Mucosa of rectum (tissue), 2 donors: ENCODE data around the gene THBS4.

Source experiments
- H3K27ac ChIP-seq, 2 donors: one replicate each; pipeline ENCODE4 v1.7.0; 2013; ENCODE audit warnings: inconsistent platforms in 2 of 2, low read depth in 2 of 2, low read length in 2 of 2
- H3K27me3 ChIP-seq, 2 donors: one replicate each; pipeline ENCODE4 v1.7.0; 2013; ENCODE audit warnings: low read length in 2 of 2; ENCODE audit not compliant: control insufficient read depth in 2 of 2, insufficient read depth in 2 of 2
- H3K36me3 ChIP-seq, 2 donors: one replicate each; pipeline ENCODE4 v1.7.0; 2013; ENCODE audit warnings: low read length in 2 of 2; ENCODE audit not compliant: control insufficient read depth in 2 of 2, insufficient read depth in 2 of 2
- H3K4me1 ChIP-seq, 2 donors: one replicate each; pipeline ENCODE4 v1.7.0; 2013; ENCODE audit warnings: low read length in 2 of 2, mild to moderate bottlenecking in 1 of 2; ENCODE audit not compliant: control insufficient read depth in 2 of 2, insufficient read depth in 2 of 2
- H3K4me3 ChIP-seq, 2 donors: one replicate each; pipeline ENCODE4 v1.7.0; 2013; ENCODE audit warnings: low read length in 2 of 2
- H3K9ac ChIP-seq, 2 donors: one replicate each; pipeline ENCODE4 v1.7.0; 2013; ENCODE audit warnings: low read length in 2 of 2, low read depth in 1 of 2, mild to moderate bottlenecking in 1 of 2
- H3K9me3 ChIP-seq, 2 donors: one replicate each; pipeline ENCODE4 v1.7.0; 2013; ENCODE audit warnings: low read length in 2 of 2; ENCODE audit not compliant: control insufficient read depth in 2 of 2
- donor health status: healthy.
- donor health status: Normal muscosa, but diverticular disease.

THBS4 gene

DNA sequence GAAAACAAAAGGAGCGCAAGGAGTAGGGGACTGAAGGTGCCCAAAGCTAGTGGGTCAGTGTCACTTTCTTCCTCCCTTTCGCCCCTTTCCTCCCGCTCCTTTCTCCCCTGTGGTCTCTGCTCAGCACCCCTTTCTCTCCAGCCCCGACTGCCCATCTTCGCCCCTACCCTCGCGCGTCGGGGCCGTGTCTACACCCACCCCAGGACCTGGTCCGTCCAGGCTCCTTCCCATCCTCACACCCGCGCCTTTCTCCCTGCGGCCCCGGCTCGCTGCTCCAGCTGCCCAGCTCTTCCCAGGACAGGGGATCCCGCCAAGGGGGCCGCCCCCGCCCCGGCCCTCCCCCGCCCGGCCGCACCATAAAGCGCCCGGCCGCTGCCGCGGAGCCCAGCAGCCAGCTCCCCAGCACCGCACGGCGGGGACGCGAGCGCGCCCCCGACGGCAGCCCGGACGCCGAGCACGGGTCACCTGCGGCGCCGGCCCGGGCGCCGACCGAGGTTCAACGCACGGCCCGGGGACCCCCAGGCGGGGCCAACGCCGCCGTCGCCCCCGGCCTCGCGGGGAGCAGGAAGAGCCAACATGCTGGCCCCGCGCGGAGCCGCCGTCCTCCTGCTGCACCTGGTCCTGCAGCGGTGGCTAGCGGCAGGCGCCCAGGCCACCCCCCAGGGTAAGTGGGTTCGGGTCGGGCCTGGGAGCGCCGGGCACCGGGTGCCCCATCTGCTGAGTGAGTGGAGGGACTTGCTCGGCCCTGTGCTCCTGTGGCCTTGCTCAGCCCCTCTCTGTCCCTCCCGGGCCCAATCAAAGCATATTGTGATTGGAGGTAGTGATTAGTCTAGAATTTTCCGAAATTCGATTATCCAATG is at the start of gene THBS4:
TSS of gene THBS4 (plus strand) at position 387 of the 860 bp plus-strand sequence. CDS start at position 577, 190 bp downstream.
- Histone ChIP-seq H3K27ac (no peak within 1 kb of the TSS), H3K9me3 (no peaks in the 10 kb centered on the region), H3K36me3 (no peaks in the 10 kb centered on the region), H3K27me3 (peaks cover 27 to 37% of the 10 kb centered on the region in 2 donors), H3K4me3 (no peak within 1 kb of the TSS), H3K4me1 (no peaks in the 10 kb centered on the region), H3K9ac (no peak within 1 kb of the TSS)

DNA sequence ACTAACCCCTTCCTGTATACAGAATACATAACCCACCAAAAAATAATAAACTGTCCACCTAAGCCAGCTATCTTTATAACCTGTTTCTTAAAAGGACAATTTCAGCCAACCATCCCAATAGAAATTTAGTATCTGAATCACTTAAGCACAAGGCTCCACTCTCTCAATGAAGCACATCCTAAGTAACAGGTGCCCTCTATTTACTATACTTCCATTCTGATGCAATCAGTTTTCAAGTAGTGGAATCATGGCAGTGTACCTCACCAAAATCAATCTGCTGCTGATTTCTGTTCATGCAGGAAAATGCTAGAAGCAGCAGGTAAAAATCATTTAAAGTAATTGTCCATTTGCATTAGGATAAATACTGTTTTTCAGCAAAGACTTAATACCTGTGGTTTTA is 48.9 kb upstream of the THBS4 start:
- Histone ChIP-seq H3K9ac (no peak overlapping the region), H3K27ac (no peak overlapping the region), H3K4me1 (peaks cover 0 to 3% of the 10 kb centered on the region in 2 donors), H3K36me3 (peaks cover 25 to 42% of the 10 kb centered on the region in 2 donors), H3K9me3 (no peaks in the 10 kb centered on the region), H3K4me3 (no peak overlapping the region), H3K27me3 (no peaks in the 10 kb centered on the region)

DNA sequence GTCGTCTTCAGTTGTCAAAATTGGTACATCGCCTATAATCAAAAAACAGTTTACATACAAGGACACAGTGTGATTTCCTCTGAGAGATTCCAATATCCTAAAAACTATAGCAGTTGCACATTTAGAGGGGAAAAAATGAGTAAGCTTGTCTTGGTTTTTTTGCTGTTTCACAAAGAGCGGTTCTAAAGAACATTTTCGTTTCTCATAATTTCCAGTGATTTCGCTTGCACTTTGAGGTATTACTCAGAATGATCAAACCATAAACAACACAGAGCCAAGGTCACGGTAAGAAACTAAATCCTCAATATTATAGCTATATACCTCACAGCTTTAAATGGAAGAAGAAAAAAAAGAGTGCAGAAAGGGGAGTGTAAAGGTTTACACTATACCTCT is 44.9 kb upstream of the THBS4 start:
- Histone ChIP-seq H3K27ac (peak overlapping the region in 1 of 2 donors; percentile 73), H3K27me3 (no peaks in the 10 kb centered on the region), H3K4me3 (peak overlapping the region; percentile 87 to 90), H3K9ac (peak overlapping the region in 1 of 2 donors; percentile 73), H3K36me3 (peaks cover 6 to 18% of the 10 kb centered on the region in 2 donors), H3K4me1 (peaks cover 3 to 4% of the 10 kb centered on the region in 2 donors), H3K9me3 (no peaks in the 10 kb centered on the region)

DNA sequence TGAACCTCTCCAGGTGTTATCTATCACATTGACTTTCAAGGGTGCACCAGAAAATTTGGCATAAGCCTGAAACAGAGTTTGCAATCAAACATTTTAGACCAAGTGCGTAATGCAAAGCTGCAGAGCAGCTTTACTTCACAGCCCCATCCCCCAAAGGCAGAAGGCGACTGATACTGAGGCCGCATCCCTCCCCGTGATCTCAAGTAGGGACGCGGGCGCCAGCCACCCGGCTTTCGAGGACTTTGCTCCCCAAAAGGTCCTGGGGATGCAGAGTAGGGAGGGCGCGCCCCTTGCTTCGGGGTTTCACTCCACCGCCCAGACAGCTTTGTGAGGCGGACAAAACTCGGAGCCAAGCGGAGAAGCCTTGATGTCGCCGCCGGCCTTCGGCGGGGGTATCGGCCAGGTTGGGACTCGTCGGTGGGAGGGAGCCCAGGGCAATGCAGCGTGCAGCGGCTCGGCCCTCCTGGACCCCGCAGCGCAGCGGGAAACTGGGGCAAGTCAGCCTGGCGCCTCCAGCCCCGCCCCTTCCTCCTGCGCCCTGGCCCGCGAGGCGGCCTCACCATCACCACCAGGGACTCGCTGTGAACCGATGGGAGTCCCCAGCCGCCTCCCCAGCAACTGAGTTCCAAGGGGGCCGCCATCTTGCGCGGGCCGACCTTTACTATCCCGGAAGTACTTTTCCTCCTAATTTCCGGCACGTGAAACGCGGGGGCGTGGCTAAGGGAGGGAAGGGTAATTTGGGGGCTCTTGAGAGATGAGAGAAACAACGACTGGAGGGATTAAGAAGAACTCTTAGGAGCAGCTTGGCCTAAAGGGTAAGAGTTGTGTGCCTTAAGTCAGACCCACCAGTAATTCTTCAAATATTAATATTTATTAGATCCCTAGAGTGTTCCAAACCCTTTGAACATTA is 44.3 kb upstream of the THBS4 start, which contains the start of gene MTX3:
TSS of gene MTX3 (minus strand) at position 665 of the 910 bp plus-strand sequence. CDS start at position 641, 24 bp downstream.
- no peaks in the 10 kb centered on the region for H3K9me3 ChIP-seq
- peak within 1 kb of the TSS; percentile 87 to 90 for H3K4me3 ChIP-seq
- H3K27ac ChIP-seq, result peak within 1 kb of the TSS; percentile 30 to 73
- H3K9ac ChIP-seq, result peak within 1 kb of the TSS; percentile 67 to 73
- peaks cover 3 to 16% of the 10 kb centered on the region in 2 donors for H3K36me3 ChIP-seq
- H3K27me3 ChIP-seq, result peaks cover 0 to 3% of the 10 kb centered on the region in 2 donors
- H3K4me1 ChIP-seq, result peaks cover 3 to 4% of the 10 kb centered on the region in 2 donors

DNA sequence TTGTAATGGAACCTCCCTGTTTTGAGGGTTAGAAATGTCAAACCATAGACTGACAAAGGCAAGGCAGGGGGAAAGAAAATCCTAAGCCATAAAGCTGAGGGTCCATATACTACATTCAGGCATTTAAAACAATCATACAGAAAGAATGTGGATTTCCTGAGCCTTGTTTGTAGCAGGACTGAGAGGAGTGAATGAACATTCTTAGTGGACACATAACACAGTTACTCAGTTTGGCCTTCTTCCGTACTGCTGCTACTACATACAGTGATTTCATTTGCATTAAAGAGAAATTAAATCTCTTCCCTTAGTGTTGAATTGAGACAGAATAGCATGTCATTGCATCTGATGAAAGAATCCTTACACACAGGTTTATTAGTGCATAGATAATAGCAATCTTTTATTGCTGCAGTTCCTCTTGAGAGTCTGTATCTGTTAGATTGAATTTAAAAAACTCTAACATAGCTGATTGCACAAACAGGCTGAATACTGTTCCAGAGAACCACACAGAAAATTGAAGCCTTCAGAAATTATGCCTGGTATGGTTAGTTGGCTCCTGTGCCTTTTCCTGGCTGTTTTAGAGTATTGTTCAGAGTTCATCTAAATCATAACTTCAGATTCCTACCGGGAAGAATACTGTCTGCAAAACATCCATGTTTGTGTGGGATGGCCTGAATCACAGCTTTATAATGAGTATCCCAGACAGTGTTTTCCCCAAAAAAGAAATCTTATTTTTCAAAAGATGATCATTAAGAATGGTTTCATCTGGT is 42.1 kb upstream of the THBS4 start:
- Histone ChIP-seq H3K27ac (no peak overlapping the region), H3K9me3 (no peaks in the 10 kb centered on the region), H3K27me3 (peaks cover 0 to 3% of the 10 kb centered on the region in 2 donors), H3K4me1 (peaks cover 3 to 4% of the 10 kb centered on the region in 2 donors), H3K9ac (no peak overlapping the region), H3K4me3 (no peak overlapping the region), H3K36me3 (peaks cover 0 to 4% of the 10 kb centered on the region in 2 donors)

DNA sequence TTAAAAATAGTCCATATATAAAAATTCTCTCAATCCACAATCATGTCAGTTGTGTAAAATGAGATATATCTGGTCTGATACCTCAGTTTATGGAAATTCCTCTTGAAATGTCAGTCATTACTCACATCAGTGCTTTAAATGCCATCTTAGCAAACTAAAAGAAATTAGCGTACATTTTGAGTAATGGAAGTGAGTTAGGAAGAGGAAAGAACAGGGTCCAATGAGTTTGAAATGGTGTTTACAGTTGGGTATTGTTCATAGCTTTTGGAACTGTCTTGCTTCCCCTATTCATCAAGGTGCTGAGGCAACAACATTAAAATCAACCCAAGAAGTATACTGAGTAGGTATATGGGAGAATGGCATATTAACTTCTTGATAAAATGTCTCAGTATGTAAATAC is 35.4 kb upstream of the THBS4 start:
- Histone ChIP-seq H3K9ac (no peak overlapping the region), H3K36me3 (no peaks in the 10 kb centered on the region), H3K9me3 (no peaks in the 10 kb centered on the region), H3K27me3 (peaks cover 0 to 3% of the 10 kb centered on the region in 2 donors), H3K27ac (no peak overlapping the region), H3K4me1 (no peaks in the 10 kb centered on the region), H3K4me3 (no peak overlapping the region)

DNA sequence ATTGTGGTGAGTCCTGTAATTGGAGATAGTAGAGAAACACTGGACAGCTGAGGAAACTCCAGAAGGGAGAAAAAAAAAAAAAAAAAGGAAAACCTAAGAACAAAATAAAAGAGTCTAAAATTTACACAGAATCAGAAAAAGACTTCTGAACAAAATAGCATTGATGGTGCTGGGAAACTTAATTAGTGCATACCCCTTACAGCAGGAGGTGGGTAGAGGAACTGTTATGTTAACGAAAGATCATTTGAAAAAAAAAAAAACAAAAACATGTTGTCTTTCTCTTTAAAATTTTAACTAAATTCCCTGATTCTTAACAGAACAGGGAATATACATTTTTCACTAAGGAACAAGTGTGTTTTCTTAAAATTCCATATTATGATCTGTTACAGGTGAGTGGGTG is 32.5 kb upstream of the THBS4 start:
- Histone ChIP-seq H3K9ac (no peak overlapping the region), H3K4me1 (no peaks in the 10 kb centered on the region), H3K27me3 (no peaks in the 10 kb centered on the region)

DNA sequence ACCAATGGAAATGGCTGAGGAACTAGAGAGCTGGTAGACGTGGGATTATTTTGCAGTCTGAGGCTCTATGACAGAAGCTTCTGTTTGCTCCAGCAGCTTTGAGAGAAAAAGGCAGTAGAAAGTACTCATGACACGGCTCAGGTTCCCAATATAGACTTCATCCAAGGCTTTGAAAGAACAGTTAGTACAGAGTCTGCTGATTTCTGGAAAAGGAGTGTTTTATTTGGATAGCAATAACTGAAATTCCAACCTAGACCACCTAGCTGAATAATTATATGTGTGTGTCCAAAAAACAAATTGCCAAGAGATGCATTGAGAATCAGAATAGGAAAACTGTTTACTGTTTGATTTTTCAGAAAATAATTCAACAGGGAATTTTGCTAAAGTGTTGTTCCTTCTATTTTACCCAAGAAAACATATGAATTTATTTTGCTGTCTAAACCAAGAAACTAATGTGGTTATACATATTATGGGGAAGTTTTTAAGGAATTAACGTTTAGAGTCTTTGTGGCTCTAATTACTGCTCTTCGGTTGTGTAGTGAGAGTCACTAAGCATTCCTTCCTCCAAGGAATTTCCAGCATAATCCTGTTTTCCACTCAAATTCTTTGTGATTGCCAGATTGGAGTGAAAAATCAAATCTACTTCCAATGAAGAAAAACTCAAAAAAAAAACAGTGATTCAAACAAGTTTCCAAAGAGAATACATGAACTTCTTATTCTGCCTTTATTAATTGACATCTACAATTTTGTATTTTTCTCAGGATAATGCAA is 26.0 kb upstream of the THBS4 start:
- H3K27ac ChIP-seq, result no peak overlapping the region
- no peaks in the 10 kb centered on the region for H3K9me3 ChIP-seq
- no peak overlapping the region for H3K4me3 ChIP-seq

More for the DNA sequence above, 32.5 kb upstream of the THBS4 start:
- no peaks in the 10 kb centered on the region for H3K36me3 ChIP-seq
- H3K4me3 ChIP-seq, result no peak overlapping the region
- H3K9me3 ChIP-seq, result no peaks in the 10 kb centered on the region
- no peak overlapping the region for H3K27ac ChIP-seq

DNA sequence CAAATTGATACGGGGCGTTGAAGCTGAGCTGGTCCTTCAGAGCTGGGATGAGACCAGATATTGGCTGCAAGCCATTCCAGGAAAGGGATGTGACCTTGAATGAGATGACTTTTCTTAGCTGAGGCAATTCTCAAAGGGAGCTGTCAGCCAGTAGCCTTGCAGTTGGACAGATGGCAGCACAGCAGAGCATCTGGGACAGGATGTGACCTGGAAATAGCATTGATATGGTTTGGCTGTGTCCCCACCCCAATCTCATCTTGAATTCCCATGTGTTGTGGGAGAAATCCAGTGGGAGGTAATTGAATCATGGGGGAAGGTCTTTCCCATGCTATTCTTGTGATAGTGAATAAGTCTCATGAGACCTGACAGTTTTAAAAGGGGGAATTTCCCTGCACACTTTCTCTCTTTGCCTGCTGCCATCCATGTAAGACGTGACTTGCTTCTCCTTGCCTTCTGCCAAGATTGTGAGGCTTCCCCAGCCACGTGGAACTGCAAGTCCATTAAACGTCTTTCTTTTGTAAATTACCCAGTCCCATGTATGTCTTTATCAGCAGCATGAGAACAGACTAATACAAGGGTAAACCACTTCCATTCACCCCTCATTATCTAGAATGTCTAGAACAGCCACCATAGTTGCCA is 24.3 kb upstream of the THBS4 start:
- Histone ChIP-seq H3K36me3 (no peaks in the 10 kb centered on the region), H3K9me3 (no peaks in the 10 kb centered on the region), H3K4me1 (no peaks in the 10 kb centered on the region), H3K9ac (no peak overlapping the region), H3K27ac (no peak overlapping the region), H3K4me3 (no peak overlapping the region), H3K27me3 (no peaks in the 10 kb centered on the region)

More for the DNA sequence above, 26.0 kb upstream of the THBS4 start:
- H3K4me1 ChIP-seq, result no peaks in the 10 kb centered on the region
- H3K27me3 ChIP-seq, result no peaks in the 10 kb centered on the region
- no peaks in the 10 kb centered on the region for H3K36me3 ChIP-seq
- H3K9ac ChIP-seq, result no peak overlapping the region
